22Rv1 (cell line): ENCODE data around the gene RNPEP.

Source experiments
- ZFX ChIP-seq: fragments of 450-650 bp; IDR thresholded peaks from 2 replicates; pipeline ENCODE4 v1.6.1; 2017; ENCODE audit warnings: antibody characterized with exemption, borderline replicate concordance
- TF ChIP-seq, protein P1 (sequence below): fragments of 450-650 bp; IDR thresholded peaks from 2 replicates; pipeline ENCODE4 v1.5.1; 2017; ENCODE audit warnings: mild to moderate bottlenecking

DNA sequence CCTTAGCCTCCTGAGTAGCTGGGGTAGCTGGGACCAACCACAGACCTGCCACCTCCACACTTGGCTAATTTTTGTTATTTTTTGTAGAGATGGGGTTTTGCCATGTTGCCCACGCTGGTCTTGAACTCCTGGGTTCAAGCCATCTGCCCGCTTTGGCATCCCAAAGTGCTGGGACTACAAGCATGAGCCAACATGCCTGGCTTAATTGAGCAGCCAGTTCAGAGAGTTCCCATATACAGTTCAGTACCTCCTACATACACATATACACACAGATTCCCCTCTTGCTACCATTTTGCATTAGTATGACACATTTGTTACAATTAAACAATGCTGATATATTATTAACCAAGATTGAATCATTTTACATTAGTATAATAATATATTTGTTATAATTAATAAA is 2.9 kb downstream of the RNPEP start:
- TF ChIP-seq, protein P1, sequence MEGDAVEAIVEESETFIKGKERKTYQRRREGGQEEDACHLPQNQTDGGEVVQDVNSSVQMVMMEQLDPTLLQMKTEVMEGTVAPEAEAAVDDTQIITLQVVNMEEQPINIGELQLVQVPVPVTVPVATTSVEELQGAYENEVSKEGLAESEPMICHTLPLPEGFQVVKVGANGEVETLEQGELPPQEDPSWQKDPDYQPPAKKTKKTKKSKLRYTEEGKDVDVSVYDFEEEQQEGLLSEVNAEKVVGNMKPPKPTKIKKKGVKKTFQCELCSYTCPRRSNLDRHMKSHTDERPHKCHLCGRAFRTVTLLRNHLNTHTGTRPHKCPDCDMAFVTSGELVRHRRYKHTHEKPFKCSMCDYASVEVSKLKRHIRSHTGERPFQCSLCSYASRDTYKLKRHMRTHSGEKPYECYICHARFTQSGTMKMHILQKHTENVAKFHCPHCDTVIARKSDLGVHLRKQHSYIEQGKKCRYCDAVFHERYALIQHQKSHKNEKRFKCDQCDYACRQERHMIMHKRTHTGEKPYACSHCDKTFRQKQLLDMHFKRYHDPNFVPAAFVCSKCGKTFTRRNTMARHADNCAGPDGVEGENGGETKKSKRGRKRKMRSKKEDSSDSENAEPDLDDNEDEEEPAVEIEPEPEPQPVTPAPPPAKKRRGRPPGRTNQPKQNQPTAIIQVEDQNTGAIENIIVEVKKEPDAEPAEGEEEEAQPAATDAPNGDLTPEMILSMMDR = no peak
- TF ChIP-seq ZFX = no peak
